GM20431 (cell line): Measurements from ENCODE around the gene FUOM.

ENCODE experiments used
- in situ Hi-C: fragments of 300-500 bp; cut with MseI, MboI; formaldehyde crosslinking; loops from one replicate; pipeline ENCODE4 v1.15.0; 2020; ENCODE audit warnings: low sequenced_read_pairs; ENCODE audit not compliant: unreplicated experiment

Gene FUOM

DNA sequence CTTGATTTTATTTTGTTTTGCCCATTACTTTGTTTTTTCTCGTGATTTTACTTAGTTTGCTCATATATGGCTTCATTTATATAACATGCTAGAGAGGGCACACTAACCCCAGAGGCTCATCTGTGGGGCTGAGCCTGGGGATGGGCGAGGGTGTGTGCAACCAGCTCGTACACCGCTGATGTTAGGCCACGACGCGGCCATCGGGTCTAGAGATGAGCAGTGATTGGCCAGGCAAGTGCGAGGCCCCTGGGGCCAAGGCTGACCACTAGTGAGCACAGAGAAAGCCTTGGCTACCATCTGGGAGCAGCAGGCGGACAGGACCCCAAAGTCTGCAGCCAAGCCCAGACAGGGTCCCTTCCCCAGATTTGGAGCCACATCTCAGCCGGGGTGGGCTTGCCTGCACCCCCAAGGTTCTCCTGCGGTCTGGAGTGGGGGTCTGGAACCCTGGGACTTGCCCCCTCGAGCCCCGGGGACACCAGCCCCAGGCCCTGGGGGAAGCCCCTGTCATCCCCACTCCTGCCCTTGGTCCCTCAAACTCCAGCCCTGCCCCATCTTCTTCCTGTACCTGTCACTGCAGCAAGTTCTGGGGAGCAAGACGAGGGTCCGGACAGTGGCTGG is 3.7 kb downstream of the FUOM start:
- in situ Hi-C loops = no loop called here

DNA sequence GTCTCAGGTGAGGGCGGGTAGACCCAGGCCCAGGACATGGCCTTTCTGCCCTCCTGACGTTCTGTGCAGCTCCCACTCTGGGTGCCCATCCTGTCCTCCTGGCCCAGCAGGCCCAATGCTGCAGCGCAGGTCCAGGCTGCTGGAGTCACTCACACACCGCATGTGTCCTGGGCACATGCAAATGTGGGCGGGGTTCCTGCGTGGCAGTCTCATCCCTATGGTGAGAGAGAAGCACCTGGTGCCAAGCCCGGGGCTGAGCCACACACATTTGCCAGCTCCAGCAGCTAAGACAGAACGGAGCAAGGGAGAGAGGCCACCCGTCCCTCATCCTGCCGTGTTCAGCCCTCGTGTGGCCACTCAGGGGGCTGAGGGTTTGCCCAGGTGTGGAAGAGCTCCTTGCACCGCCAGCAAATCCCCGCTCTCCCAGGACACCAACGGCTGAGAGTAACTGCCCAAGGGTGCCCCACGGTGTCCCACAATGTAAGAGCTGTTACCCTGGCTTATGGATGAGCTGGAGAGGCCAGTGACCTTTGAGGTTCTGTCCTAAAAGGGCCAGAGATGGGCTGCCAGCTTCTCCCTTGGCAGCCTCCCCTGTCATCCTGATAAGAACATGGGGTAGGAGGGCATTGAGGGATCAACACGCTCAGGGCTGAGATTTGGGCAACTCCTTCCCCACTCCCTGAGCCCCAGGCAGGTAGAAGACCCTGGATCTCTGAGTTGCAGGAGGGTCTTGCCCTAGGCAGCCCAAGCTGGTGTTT is 4.4 kb downstream of the FUOM start:
- in situ Hi-C loops = no loop called here

DNA sequence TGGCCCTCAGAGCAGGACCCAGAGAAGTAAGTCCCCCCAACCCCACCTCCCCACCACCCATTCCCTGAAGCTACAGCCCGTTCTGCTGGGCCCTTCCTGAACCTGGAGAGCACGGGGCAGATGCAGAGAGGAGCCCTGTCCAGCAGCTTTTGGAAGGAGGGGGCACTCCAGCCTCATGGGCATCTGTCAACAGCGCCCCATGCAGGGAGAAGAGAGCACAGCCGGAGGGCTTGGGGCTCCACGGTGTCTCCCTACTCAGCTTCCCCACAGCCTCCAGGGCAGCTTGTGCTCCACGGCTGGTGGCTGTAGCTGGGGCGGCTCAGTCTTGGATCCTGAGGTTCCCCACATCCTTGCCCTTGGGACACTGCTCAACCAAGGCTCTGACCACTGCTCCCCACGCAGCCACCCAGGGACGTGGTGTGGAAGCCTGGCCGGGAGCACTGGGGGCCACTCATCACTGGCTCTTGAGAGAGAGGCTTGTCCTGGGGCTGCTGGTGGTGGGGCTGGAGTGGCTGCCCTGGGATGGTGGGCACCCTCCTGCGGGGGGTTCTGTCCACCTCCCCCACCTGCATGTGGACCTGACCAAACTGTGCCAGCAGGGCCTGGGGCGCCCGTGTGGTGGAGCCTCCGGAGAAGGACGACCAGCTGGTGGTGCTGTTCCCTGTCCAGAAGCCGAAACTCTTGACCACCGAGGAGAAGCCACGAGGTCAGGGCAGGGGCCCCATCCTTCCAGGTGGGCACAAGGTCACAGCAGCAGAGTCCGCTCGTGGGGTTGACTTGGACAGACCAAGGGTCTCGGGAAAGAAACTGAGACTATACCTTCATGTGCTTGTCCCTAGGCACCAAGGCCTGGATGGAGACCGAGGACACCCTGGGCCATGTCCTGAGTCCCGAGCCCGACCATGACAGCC is 6.2 kb downstream of the FUOM start:
- in situ Hi-C loops = no loop called here

DNA sequence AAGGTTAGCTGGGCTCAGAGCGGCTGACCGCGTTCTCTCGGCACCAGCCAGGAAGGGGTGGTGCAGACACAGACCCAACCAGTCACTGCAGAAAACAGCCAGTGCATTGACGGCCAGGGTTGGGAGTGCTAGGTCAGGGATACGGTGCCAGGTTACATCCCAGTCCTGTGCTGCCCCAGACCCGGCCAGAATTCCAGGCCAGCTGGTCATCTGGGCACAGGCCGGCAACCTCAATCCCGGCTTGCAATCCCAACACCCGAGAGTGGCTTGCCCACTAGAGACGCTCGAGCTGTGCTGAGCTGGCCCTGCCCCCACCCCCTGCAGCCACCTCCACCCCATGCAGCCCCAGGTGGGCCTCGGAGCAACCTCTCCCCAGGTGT is 6.9 kb downstream of the FUOM start:
- in situ Hi-C loops = no loop called here

DNA sequence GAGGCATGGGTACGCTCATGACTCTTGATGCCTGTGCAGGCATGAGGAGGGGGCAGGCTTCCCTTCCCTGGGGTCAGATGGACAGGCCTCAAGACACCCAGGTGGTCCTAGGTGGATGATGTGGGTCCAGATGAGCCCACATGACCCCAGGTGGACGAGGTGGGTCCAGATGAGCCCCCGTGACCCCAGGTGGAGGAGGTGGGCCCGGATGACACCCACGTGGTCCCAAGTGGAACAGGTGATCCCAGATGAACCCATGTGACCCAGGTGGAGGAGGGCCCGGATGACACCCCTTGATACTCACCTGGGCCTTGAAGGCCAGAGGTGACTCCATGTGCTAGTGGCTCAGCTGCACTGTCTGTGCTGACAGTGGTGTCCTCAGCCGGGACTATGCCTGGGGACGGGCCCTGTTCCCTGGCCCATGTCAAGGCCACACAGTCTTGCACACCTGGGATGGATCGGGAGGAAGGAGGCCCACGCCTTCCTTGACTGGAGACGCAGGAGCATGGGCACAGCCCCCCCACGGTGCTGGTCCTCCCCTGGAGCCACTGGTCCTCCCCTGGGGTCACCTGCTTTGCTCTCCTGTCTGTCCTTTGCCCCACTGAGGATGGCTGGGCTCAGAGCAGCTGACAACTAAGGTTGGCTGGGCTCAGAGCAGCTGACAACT is 7.4 kb downstream of the FUOM start:
- in situ Hi-C loops = no loop called here

DNA sequence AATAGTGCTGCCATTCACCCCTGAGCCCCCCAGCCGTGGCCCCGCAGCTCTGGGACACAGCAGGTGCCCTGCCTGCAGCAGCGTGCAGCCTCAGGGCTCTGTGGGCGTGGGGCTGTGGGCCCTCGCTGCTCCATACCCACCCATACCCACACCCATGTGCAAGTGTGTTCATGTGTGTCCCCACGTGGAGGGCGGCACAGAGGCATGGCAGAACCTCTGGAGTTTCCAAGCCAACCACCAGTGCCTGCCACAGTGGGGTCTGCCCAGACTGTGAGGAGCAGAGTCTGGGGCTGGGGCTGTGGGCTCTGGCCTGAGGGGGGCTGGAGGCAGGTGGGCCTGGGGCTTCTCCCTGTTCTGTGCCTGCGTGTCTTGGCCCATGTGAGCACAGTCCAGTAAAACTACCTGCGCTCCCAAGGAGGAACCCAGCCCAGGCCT is 8.2 kb downstream of the FUOM start:
- in situ Hi-C loops = no loop called here

DNA sequence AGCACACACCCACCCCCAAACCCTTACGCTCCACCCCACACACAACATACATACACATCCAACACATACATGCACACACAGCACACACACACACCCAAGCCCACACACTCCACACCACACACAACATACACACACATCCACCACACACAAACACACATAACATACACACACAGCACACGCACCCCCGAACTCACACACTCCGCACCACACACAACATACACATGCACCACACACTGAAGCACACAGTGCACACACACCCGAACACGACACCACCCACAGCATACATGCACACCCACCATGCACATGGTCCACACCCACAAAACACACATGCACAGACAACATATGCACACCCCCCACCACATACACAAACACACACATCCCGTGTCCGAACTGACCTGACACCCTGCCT is 8.7 kb downstream of the FUOM start:
- in situ Hi-C loops = no loop called here

DNA sequence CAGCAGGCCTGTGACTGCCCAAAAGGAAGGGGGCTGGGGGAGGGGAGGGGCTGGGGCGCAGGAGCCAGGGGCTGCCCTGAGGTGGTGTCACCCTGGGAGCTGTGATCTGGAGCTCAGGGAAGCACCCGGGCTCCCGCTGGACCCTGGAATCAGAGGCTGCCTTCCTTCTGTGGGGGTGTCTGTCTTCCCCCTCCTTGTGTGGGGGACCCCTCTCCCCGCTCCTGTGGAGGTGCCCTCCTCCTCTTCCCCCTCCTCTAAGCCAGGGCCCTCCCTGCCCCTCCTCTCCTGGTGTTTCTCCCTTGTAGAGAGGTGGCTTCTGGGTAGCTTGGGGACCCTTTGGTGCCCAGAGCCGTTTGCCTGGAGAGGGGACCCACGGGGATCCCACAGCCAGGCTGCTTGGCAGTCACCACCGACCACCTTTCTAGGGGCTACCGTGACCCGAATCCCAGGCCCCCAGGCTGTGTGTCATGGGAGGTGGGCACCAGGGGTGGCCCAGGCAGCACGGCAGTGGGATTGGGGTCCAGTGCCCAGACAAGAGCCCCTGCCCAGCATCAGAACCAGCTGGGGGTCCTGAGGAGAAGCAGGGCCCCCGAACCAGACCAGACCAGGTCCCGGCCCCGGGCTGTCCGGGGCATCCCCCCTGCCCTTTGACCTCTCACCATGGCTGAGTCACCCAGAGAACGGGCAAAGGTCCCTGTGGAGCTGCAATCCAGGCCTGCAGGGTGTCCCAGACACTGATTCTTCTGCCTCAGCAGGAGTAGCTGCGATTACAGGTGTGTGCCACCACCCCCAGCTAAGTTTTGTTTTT is 9.9 kb downstream of the FUOM start:
- in situ Hi-C loops = no loop called here

DNA sequence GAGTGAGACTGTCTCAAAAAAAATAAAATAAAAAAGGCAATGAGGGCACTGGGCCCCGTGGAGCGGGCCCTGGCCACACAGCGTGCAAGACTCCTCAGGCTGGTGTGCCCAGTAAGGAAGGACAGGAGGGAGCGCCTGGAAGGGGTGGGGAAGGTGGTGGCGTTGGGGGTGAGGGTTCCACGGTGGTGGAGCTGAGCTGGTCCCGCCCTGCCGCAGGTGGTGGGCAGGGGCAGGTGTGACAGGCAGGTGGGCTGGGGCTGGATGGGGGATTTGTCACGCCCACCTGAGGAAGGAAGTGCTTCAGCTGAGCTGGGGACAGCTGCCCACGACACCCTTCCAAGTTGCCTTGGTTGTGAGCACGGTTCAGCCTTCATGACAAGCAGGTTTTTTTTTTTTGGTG is 11.4 kb downstream of the FUOM start:
- in situ Hi-C loops = no loop called here

DNA sequence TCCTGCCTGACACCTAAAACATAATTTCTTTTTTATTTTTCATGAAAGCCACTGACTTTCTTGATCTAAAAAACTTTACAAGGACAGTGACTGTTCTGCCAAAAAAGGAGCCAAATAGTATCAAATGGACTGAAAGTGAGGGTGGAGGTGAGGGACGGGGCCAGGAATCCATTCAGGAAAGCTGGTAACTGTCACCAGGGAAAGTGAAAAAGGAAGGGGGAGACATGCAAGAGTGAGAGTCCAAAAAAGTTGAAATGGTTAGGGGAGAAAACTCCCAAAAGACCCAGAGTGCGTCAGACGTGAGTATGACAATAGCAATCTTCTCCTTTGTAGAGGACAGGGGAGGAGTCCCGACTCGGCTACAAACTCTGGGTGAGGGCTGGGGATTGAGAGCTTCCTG is 13.6 kb downstream of the FUOM start:
- in situ Hi-C loops = no loop called here

DNA sequence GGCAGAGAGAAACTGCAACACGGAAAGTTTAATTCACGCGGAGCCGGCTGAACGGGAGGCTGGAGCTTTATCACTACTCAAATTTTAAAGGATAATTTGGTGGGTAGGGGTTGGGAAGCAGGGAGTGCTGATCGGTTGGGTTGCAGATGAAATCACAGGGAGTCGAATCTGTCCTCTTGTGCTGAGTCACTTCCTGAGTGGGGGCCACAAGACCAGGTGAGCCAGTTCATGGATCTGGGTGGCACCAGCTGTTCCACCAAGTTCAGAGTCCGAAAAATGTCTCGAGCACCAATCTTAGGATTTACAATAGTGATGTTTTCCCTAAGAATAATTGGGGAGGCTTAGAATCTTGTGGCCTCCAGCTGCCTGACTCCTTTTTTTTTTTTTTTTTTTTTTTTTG is 14.3 kb downstream of the FUOM start:
- in situ Hi-C loops = no loop called here

DNA sequence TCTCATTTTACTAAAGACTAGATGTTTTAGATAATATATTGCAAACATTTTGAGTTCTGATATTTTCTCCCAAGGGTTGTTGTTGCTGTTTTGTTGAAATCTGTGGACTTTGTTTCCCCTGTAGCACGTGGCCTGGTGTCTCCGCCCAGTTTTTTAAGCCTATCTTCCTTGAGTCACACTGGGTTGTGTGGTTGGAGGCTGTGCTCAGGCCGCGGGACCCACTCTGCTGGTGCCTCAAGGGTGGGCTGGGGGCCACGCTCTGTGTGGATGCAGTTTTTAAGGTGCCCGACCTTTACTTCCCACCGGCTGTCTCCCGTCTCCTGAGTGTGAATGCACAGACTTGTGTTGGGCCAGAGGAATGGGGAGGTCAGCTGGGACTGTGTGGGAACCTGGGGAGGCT is 14.9 kb downstream of the FUOM start:
- in situ Hi-C loops = no loop called here

DNA sequence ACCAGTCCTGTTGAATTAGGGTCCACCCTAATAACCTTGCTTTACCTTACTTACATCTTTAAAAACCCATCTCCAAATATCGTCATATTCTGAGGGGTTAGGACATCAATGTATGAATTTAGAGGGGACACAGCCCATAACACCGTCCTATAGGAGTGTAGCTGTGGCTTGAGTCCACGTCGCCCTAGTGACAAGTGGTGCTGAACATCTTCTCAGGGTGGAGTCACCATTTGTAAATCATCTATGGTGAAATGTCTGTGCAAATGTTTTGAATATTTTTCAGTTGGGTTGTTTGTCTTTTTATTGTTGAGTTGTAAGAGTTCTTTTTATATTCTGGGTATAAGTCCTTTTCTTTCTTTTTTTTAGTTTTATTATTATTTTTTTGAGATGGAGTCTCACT is 15.8 kb downstream of the FUOM start:
- in situ Hi-C loops = no loop called here

DNA sequence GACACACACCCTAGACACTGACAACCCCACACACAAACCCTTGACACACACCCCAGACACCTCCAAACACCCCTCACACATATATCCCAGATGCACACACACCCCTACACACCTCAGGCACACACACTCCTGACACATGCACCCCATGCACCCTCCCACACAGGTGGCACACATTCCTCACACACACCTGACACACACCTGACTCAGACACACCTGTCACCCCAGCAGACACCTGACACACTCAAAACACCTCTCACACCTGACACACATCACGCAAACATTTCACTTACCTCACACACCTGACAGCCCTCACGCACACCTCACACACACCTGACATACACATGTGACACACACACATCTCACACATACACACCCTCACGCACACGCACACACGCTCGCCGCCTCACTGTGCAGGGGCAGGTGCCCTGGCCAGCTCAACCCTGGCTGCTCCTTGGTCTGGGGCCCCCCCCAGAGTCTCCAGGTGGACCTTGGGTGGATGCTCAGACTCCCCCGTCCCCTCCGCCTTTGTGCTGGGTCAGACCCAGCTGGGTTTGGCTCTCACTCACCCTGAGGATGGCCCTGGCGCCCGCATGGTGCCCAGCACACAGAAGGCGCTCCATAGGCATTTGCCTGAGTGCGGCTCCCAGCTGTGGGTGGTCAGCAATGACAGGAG is 18.0 kb downstream of the FUOM start:
- in situ Hi-C loops = no loop called here

DNA sequence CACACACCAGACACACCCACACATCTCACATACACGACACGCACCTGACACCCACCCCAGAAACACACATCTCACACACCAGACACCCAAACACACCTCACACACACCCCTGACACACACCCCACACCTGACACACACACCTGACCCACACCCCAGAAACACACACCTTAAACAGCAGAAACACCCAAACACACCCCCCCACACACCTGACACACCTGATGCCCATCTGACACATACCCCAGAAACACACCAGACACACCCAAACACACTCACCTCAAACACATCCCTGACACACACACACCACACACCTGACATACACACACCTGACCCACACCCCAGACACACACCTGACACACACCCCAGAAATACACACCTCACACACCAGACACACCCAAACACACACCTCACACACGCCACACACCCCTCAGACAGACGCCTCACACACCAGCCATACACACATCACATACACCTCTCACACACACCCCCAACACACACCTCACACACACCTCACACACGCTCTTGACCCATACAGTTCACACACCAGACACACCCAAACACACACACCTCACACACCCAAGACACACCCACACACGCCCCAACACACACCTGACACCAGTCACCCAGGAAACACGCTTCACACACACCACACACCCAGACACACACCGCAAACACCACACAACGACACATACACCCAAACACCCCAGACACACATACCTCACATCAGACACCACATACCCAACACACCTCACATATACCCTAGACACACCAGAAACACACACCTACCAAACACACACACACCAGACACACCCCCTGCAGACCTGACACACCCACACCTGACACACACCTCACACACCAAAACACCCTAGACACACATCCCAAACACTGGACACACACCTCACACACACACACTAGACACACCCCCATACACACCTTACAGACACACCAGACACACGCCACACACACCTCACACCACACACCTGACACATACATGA is 19.4 kb downstream of the FUOM start:
- in situ Hi-C loops = no loop called here

DNA sequence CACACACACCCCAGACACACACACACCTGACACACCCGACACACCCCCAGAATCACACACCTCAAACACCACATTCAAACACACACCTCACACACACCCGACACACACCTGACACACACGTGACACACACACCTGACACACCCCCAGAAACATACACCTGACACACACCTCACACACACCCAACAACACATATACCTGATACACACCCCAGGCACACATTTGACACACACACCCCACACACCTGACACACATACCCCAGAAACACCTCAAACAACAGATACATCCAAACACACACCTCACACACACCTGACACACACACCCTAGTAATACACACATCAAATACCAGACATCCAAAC is 20.5 kb downstream of the FUOM start:
- in situ Hi-C loops = no loop called here

DNA sequence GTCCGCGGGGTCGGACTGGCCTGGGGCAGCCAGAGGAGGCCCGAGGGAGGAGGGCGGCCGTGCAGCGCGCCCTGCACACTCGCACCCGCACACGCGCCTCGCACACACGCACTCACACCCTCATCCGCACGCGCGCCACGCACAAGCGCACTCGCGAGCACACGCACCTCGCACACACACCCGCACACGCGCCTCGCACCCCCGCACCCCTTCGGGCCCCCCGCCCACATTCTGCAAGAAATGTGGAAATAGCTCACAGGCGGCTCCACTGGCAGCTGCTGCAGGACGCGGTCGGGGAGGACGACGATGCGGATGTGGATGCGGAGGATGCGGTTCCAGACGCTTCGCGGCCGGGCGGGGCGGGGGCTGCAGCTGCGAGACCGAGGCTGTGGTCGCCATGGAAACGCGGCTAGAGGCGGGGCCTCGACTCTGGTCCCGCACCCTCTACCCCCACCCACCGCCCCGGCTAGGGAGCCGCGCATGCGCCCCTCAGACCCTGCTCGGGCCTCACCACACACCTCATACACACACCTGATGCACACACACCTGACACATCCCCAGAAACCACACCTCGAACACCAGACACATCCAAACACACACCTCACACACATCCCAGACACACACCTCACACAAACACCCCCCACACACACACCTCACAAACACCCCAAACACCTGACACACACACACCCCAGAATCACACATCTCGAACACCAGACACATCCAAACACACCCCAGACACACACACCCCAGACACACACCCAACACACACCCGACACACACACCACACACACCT is 21.0 kb downstream of the FUOM start, which contains the start of gene CALY:
Gene CALY, minus strand, starts transcription at position 320 of the 793 bp plus-strand sequence. CDS start 7,907 bp downstream, outside the sequence.
- in situ Hi-C loops = no loop called here
